HG02981 (cell line): ENCODE results near the gene KRTAP4-16.
"Not testable (repeated sequence)": the region's sequence is repeated elsewhere in the genome, so short reads cannot be mapped to it uniquely, and the experiment has no call there.

Source experiments
- ATAC-seq: cut with Tn5 transposase; IDR thresholded peaks from one replicate; pipeline ENCODE4 v1.9.1; 2021; ENCODE audit warnings: mild to moderate bottlenecking, moderate library complexity; ENCODE audit not compliant: unreplicated experiment

KRTAP4-16 gene

GRCh38 chr17:41119696-41120690, 18.0 kb upstream of the KRTAP4-16 start:
- not testable (repeated sequence) for ATAC-seq

- no peak for ATAC-seq
Observed at GRCh38 chr17:41118721-41119120, 16.7 kb upstream of the KRTAP4-16 start.

- not testable (repeated sequence) for ATAC-seq
Observed at GRCh38 chr17:41117846-41118386, 15.9 kb upstream of the KRTAP4-16 start, which contains the start of gene KRTAP4-11. Gene KRTAP4-11 (minus strand): TSS chr17:41118373. CDS start chr17:41118315, 58 bp downstream.

GRCh38 chr17:41116297-41116696, 14.3 kb upstream of the KRTAP4-16 start:
- no peak for ATAC-seq

- no peak for ATAC-seq
Observed at GRCh38 chr17:41111151-41111885, 9.3 kb upstream of the KRTAP4-16 start.

- ATAC-seq, result not testable (repeated sequence)
Observed at GRCh38 chr17:41108728-41109386, 6.8 kb upstream of the KRTAP4-16 start.

- no peak for ATAC-seq
Observed at GRCh38 chr17:41107941-41108450, 6.0 kb upstream of the KRTAP4-16 start.

GRCh38 chr17:41105347-41105746, 3.3 kb upstream of the KRTAP4-16 start, which contains the start of gene KRTAP4-9:
Gene KRTAP4-9 (plus strand): TSS chr17:41105389. CDS start chr17:41105389, 0 bp downstream.
- not testable (repeated sequence) for ATAC-seq

GRCh38 chr17:41104386-41105038, 2.5 kb upstream of the KRTAP4-16 start:
- not testable (repeated sequence) for ATAC-seq

- no peak for ATAC-seq
Observed at GRCh38 chr17:41103896-41104295, 1.9 kb upstream of the KRTAP4-16 start.

- ATAC-seq, result not testable (repeated sequence)
Observed at GRCh38 chr17:41099682-41100480, 2.1 kb downstream of the KRTAP4-16 start.

- no peak for ATAC-seq
Observed at GRCh38 chr17:41098481-41098880, 3.5 kb downstream of the KRTAP4-16 start.

GRCh38 chr17:41098042-41098441, 4.0 kb downstream of the KRTAP4-16 start, which contains the start of gene KRTAP4-8:
Gene KRTAP4-8 (minus strand): TSS chr17:41098142. CDS start chr17:41098084, 58 bp downstream.
- ATAC-seq, result no peak

GRCh38 chr17:41096055-41096454, 6.0 kb downstream of the KRTAP4-16 start:
- no peak for ATAC-seq

- ATAC-seq, result not testable (repeated sequence)
Observed at GRCh38 chr17:41088760-41089352, 13.2 kb downstream of the KRTAP4-16 start.

GRCh38 chr17:41084100-41084856, 17.7 kb downstream of the KRTAP4-16 start, which contains the start of gene KRTAP4-7:
Gene KRTAP4-7 (plus strand): TSS chr17:41084150. CDS start chr17:41084207, 57 bp downstream.
- not testable (repeated sequence) for ATAC-seq

- ATAC-seq, result not testable (repeated sequence)
Observed at GRCh38 chr17:41083427-41083826, 18.6 kb downstream of the KRTAP4-16 start.

- no peak for ATAC-seq
Observed at GRCh38 chr17:41082626-41083025, 19.4 kb downstream of the KRTAP4-16 start.
